Measurements from ENCODE around the gene GLIS1. TPM values are rescaled to one million over a fixed set of nuclear protein-coding genes. Genes with fewer than 3 reads are reported as not detected.

The GLIS1 gene
- total and polyA plus RNA-seq, 8 donors: 0.20 to 4.8 (median 0.55) TPM; not detected in 1

GRCh38 chr1:53693773-53694717 lies 44.9 kb downstream of the GLIS1 start:
- intact Hi-C loops (cut with DNase I; ENCODE audit: low total_unique reads): no loop called here
- H3K36me3 ChIP-seq: no peaks in the 10 kb centered on the region
- 76 to 83% (median 80%) methylated on average over 21 to 22 of the region's 22 CpGs for WGBS, 5 donors
- no peak overlapping the region for H3K27ac ChIP-seq
- H3K27me3 ChIP-seq: peaks cover 0 to 41% (median 0%) of the 10 kb centered on the region in 3 donors
- TF ChIP-seq EP300 (IDR thresholded peaks at IDR 0.05) (no peak), POLR2AphosphoS5 (IDR thresholded peaks at IDR 0.05) (no peak), POLR2A (IDR thresholded peaks at IDR 0.05) (no peak)
- no peak overlapping the region for H3K4me3 ChIP-seq
- H3K4me1 ChIP-seq: no peaks in the 10 kb centered on the region
- no peaks in the 10 kb centered on the region for H3K9me3 ChIP-seq
- DNase-seq: no peak

GRCh38 chr1:53693339-53693738 lies 45.6 kb downstream of the GLIS1 start:
- 40 to 55% (median 50%) methylated on average over 8 of the region's 8 CpGs for WGBS, 5 donors
- H3K27me3 ChIP-seq: peaks cover 0 to 48% (median 0%) of the 10 kb centered on the region in 3 donors
- intact Hi-C loops (cut with DNase I; ENCODE audit: low total_unique reads): no loop called here
- peak in 1 of 2 donors; percentile 32 for DNase-seq
- H3K36me3 ChIP-seq: no peaks in the 10 kb centered on the region
- H3K9me3 ChIP-seq: no peaks in the 10 kb centered on the region
- TF ChIP-seq POLR2AphosphoS5 (IDR thresholded peaks at IDR 0.05): no peak
- H3K4me1 ChIP-seq: no peaks in the 10 kb centered on the region
- H3K4me3 ChIP-seq: no peak overlapping the region
- no peak overlapping the region for H3K27ac ChIP-seq

GRCh38 chr1:53691326-53691725 lies 47.6 kb downstream of the GLIS1 start:
- Histone ChIP-seq H3K27ac (no peak overlapping the region), H3K9me3 (no peaks in the 10 kb centered on the region), H3K36me3 (no peaks in the 10 kb centered on the region), H3K27me3 (peaks cover 0 to 68% (median 11%) of the 10 kb centered on the region in 3 donors), H3K4me3 (no peak overlapping the region), H3K4me1 (peaks cover 0 to under 1% (median 0%) of the 10 kb centered on the region in 4 donors)
- WGBS, 5 donors: 63 to 84% (median 78%) methylated on average over 7 of the region's 7 CpGs
- TF ChIP-seq POLR2A (IDR thresholded peaks at IDR 0.05): no peak
- TF ChIP-seq POLR2AphosphoS5 (IDR thresholded peaks at IDR 0.05): no peak
- TF ChIP-seq EP300 (IDR thresholded peaks at IDR 0.05): no peak
- no peak for TF ChIP-seq CTCF (IDR thresholded peaks at IDR 0.05)
- DNase-seq: no peak
- intact Hi-C loops (cut with DNase I; ENCODE audit: low total_unique reads): no loop called here

- no peak for DNase-seq
- WGBS, 5 donors: 74 to 91% (median 85%) methylated on average over 9 to 11 of the region's 11 CpGs
- intact Hi-C loops (cut with DNase I; ENCODE audit: low total_unique reads): no loop called here
- H3K9me3 ChIP-seq: no peaks in the 10 kb centered on the region
- no peak for TF ChIP-seq EP300 (IDR thresholded peaks at IDR 0.05)
- TF ChIP-seq CTCF (IDR thresholded peaks at IDR 0.05): no peak
- no peak for TF ChIP-seq POLR2AphosphoS5 (IDR thresholded peaks at IDR 0.05)
- no peak for TF ChIP-seq POLR2A (IDR thresholded peaks at IDR 0.05)
- no peaks in the 10 kb centered on the region for H3K36me3 ChIP-seq
- H3K27ac ChIP-seq: no peak overlapping the region
- H3K27me3 ChIP-seq: peaks cover 0 to 78% (median 20%) of the 10 kb centered on the region in 3 donors
- H3K4me3 ChIP-seq: no peak overlapping the region
- peaks cover 0 to 9% (median 2%) of the 10 kb centered on the region in 4 donors for H3K4me1 ChIP-seq
These were observed 48.6 kb downstream of the GLIS1 start for GRCh38 chr1:53690411-53690810.

GRCh38 chr1:53689736-53690326 lies 49.1 kb downstream of the GLIS1 start:
- no peak for DNase-seq
- intact Hi-C loops (cut with DNase I; ENCODE audit: low total_unique reads): loop anchor here (10.0 kb wide), 1 partner anchor 205 kb away; no protein-coding TSS in a partner anchor
- Histone ChIP-seq H3K36me3 (no peaks in the 10 kb centered on the region), H3K4me3 (no peak overlapping the region), H3K27me3 (peaks cover 0 to 83% (median 23%) of the 10 kb centered on the region in 3 donors), H3K9me3 (no peaks in the 10 kb centered on the region), H3K27ac (no peak overlapping the region), H3K4me1 (peaks cover 0 to 15% (median 7%) of the 10 kb centered on the region in 4 donors)
- WGBS, 5 donors: 80 to 90% (median 83%) methylated on average over 9 to 12 of the region's 12 CpGs
- TF ChIP-seq CTCF (IDR thresholded peaks at IDR 0.05): no peak
- no peak for TF ChIP-seq POLR2A (IDR thresholded peaks at IDR 0.05)
- TF ChIP-seq EP300 (IDR thresholded peaks at IDR 0.05): no peak
- no peak for TF ChIP-seq POLR2AphosphoS5 (IDR thresholded peaks at IDR 0.05)

Measured in stomach (tissue), 9 donors.